SK-N-DZ (cell line): Measurements from ENCODE around the gene SELENOI.
"Not testable (repeated sequence)": the region's sequence is repeated elsewhere in the genome, so short reads cannot be mapped to it uniquely, and the experiment has no call there.

Source experiments
- DNase-seq: peaks from one replicate; pipeline ENCODE4 v3.0.0-alpha.2; 2015; ENCODE audit warnings: low spot score

The SELENOI gene

DNA sequence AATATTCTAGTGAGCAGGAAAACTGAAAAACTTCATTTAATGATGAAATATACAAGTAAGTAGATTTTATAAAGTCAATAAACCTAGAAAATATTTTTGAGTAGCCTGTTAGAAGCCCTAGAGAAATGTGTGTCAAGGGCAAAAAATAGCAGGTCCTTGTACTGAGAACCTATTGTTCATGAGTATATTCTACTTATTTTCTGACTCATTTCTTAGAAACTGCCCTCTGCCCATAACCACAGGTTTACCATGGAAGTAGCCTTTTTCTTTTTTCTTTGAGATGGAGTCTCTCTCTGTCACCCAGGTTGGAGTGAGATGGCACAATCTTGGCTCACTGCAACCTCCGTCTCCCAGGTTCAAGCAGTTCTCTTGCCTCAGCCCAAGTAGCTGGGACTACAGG is 19.4 kb upstream of the SELENOI start:
- DNase-seq, result no peak

DNA sequence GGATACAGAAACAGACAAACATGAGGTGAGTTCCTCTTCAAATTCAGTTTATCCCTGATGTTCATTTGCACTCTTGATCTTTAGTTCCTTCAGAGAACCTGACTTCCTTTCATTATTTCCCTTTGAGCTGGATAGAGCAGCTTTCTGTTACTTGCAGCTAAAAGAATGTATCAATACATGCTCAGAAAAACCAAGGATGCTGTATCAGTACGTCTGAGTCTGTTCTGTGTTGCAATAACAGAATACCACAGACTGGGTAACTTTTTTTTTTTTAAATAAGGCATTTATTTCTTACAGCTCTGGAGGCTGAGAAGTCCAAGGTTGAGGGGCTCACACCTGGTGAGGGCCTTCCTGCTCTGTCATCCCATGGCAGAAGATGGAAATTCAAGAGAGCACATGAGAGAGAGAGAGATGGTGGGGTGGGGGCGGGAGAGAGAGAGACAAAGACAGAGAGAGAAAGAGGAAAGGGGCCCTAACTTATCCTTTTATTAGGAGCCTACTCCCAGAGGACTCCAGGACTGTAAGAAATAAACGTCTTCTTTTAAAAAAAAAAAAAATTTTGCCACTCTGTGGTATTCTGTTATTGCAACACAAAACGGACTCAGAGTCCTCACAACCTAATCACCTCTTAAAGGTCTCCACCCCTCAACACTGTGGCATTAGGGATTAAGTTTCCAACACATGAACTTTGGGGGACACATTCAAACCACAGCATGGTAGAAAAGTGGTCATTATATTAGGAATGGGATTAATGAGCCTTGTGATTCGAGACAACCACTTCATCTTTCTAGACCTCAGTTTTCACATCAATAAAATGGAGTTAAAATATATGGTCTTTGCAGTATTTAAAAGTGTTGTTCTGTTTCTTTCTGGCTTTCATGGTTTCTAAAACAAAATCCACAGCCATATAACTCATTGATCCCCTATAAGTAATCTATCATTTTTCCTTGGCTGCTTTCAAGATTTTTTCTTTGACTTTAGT is 18.4 kb upstream of the SELENOI start:
- DNase-seq, result no peak

DNA sequence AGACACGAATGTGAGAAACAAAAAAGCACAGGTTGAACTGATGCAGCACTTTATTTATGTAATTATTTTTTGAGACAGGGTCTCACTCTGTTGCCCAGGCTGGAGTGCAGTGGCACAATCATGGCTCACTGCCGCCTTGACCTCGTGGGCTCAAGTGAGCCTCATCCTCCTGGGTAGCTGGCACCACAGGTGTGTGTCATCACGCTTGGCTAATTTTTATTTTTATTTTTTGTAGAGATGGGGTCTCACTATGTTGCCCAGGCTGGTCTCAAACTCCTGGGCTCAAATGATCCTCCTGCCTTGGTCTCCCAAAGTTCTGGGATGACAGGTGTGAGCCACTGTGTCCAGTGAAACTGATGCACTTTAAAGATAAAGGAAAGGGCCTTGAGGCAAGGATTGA is 16.9 kb upstream of the SELENOI start:
- not testable (repeated sequence) for DNase-seq

DNA sequence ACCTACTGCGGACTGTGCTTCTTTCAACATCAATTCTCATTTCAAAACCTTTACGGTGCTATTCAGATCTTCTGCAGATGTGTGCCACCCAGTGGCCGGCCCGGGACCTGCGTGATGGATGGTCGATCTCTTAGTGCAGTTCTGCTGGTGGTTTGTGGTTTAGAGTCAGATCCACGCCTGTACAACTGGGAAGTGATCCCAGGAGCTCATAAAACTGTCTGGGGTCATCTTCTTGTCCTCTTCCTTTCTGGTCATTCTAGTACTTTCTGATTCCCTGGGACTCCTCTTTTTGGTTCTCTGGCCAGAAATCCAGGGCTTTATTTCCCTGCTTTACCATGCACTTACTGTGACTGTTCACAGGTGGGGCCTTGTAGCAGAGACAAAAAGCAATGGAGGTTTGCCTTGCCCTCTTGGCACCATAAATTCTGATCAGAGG is 15.8 kb upstream of the SELENOI start:
- peak; percentile 64 for DNase-seq

DNA sequence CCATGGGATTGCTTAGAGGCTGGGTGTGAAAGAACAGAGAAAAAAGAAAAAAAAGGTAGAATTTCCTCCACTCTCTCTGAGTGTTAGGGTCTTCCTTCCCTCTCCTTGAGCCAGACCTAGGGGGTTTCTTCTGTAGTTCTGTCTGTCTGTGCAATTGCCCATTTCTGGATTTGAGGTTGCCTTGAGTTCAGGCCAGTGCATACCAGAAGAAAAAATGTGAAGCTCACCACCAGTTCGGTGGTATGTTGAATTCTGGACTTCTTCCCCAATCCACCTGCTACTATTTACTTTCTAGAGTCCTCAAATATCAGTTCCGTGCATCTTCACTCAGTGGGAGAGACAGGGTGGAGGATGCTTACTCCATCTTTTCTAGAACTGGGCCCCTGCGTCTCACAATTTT is 15.3 kb upstream of the SELENOI start:
- DNase-seq, result no peak

DNA sequence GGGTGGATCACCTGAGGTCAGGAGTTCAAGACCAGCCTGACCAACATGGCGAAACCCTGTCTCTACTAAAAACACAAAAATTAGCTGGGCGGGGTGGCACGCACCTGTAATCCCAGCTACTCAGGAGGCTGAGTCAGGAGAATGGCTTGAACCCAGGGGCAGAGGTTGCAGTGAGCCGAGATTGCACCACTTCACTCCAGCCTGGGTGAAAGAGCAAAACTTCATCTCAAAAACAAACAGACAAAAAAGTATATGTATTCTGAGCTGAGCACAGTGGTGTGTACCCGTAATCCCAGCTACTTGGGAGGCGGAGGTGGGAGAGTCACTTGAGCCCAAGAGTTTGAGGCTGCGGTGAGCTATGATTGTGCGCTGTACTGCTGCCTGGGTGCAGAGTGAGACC is 14.6 kb upstream of the SELENOI start:
- DNase-seq, result not testable (repeated sequence)

DNA sequence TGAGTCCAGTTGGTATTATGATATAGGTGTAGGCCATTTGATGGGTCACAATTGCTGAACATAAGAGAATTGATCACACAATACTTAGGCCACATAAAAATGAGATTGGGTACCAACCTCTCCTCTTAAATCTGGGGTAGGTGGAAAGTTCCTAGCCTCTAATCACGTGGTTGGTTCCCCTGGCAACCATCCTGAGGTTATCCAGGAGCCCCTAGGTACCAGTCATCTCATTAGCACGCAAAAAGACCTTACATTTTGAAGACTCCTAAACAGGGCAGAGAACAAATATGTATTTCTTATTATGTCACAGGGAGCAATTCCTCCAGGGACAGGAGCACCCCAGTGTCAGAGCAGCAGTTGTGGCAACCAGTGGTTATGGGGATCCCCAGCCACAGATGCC is 12.7 kb upstream of the SELENOI start:
- DNase-seq, result peak; percentile 30

DNA sequence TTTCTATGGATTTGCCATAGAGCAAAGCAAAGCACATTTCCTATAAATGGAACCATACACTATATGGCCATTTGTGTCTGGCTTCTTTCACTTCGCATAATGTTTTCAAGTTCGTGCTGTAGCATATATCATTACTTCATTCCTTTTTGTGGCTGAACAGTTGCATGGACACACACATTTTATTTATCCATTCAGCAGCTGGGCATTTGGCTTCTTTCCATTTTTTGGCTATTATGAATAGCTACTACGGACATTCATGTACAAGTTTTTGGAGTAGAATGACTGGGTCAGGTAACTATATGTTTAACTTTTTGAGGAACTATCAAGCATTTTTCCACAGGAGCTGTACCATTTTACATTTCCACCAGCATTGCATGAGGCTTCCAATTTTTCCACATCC is 10.7 kb upstream of the SELENOI start:
- no peak for DNase-seq

DNA sequence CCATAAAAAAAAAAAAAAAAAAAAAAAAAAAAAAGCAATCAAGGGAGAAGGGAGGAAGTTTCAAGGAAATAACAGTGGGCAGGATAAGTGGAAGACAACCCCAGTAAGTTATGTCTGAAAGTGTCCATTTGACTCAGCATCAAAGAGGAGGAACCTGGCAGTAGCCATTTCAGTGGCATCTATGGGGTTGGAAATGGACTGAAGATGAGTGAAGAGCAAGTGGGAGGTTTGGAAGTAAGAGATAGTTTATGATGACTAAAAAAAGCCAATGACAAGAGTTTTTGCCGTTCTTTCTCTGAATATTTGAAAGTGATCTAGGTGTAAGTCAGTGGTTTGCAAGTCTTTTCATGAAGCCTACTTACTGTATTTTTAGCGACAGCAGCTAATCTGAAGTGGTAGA is 9.2 kb upstream of the SELENOI start:
- no peak for DNase-seq

DNA sequence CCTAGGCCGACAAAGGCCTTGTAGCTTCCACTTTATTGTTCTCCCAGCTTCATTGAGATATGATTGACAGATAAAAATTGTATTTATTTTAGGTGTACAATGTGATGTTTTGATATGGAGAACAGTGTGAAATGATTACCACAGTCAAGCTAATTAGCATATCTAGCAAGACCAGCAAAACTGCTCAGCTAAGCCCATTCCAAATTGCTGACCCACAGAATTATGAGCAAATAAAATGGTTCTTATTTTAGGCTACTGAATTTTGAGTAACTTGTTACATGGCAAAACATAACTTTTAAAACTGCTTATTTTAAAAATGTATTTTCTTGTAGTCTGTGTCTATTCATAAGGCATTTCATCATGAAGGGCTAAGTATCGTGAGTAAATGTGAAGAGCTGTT is 8.6 kb upstream of the SELENOI start:
- no peak for DNase-seq

DNA sequence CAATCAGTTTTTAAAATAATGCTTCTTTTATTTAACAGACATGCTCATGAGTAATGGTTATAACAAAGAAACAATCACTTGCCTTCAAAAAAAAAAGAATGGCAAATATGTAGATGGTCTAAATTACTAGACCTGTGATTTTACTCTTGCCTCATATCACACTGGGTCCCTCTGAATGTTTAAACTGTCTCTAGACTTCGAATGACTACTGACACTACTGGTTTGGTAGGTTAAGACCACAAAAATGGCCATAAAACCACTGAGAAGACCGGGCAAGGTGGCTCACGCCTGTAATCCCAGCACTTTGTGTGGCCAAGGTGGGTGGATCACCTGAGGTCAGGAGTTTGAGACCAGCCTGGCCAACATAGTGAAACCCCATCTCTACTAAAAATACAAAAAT is 5.1 kb upstream of the SELENOI start:
- DNase-seq, result no peak

DNA sequence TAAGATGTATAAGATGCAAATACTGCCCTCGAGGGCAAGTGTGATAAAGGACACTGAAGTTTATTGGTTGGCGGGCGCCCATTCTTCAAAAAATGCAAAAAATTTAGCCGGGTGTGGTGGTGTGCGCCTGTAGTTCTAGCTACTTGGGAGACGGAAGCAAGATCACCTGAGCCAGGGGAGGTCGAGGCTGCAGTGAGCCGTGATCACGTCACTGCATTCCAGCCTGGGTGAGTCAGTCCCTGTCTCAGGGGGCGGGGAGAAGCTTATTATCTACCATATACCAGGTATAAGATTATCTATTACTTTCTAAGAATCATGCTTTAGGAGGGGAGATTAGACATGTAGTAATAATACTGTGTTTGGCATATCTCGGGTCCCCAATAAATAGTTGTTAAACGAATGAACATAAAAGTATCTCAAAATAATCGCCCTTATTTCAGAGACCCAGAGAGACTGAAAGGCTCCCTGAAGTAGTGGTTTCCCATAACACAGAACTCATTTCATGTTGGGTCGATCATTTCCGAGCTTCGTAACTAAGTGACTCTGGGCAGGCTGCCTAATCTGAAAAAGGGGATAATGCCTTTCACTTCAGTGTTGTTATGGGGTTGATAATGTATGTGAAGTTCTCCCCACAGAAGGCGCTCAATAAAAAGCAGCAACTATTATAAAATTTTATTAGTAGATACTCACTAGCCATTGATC is 1.2 kb upstream of the SELENOI start:
- DNase-seq, result no peak

DNA sequence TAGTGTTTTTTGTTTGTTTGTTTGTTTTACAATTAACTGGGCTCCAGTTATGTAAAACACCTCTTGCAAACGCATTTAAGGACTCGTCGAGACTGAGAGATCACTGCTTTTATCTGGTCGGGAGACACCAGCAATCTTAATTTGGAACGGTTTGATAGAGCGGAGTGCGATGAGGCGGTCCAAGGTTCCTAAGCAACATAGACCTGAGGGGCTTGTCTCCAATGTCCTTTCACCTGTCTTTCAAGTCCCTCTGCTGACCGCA is 729 bp upstream of the SELENOI start:
- DNase-seq, result no peak

DNA sequence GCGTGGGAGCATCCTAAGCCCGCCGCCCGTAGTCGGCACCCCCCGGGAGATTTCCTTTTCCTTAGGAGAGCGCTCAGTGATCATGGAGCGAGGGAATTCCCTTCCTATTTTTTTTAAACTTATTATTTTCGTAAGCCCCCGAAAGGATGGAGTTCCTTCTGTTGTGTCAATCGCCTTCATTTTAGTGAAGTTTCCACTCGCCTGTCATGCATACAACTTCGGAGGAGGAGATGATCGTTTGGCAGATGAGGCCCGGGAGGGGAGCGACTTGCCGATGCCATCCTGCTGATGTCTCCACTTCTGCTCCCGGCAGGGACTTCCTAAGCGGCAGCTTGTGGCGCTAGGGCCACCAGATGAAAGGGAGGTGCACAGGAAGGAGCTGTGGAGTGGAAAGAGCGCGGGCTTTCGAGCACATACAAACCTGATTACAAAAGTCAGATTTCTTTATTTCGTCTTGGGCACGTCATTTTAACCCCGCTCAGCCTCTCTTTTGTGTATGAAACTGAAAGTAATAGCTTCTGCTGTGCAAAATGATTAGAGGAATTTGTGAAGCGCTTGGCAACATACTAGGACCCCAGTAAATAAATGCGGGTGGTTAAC is 611 bp downstream of the SELENOI start, which contains the start of gene ADGRF3:
Gene ADGRF3 (minus strand): TSS at position 336 of the 600 bp plus-strand sequence. CDS start 555 bp downstream, outside the sequence.
- DNase-seq, result peak; percentile 67

DNA sequence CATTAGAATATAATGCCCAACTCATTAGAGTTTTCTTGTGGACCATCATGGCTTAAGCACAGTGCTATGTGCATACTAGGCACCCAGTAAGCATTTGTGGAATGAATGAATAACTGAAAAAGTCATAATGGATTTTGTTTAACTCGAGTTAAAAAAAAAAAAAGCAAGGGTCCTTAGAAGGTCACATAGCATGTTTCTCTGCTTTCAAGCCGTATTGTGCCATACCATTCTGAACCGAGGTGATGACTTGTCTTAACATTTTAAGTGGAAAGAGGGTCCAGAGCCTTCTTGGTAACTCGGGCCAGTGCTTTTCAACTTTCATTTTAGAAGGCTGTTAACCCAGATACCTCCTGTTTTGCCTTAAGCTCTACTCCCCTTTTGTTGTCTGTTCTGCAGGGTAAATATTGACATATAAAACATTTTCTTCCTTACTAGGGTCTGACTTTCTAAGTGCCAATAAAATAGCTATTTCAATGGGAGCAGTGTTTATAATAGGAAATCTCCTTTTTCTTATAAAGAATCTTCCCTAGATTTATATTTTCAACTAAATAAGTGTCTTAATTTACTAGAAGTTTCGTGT is 1.4 kb downstream of the SELENOI start:
- DNase-seq, result no peak

DNA sequence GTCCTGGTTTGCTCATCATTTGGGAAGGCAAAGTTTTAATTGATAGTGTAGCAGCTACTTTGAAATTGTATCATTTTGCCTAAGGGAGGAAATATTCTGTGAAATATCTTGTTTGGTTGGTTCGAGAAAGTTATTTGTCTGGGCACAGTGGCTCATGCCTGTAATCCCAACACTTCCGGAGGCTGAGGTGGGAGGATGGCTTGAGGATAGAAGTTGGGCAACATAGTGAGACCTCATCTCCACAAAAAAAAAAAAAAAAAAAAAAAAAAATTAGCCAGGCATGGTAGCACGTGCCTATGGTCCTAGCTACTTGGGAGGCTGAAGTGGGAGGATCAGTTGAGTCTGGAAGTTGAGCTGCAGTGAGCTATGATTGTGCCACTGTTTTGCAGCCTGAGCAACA is 3.7 kb downstream of the SELENOI start:
- DNase-seq, result no peak

DNA sequence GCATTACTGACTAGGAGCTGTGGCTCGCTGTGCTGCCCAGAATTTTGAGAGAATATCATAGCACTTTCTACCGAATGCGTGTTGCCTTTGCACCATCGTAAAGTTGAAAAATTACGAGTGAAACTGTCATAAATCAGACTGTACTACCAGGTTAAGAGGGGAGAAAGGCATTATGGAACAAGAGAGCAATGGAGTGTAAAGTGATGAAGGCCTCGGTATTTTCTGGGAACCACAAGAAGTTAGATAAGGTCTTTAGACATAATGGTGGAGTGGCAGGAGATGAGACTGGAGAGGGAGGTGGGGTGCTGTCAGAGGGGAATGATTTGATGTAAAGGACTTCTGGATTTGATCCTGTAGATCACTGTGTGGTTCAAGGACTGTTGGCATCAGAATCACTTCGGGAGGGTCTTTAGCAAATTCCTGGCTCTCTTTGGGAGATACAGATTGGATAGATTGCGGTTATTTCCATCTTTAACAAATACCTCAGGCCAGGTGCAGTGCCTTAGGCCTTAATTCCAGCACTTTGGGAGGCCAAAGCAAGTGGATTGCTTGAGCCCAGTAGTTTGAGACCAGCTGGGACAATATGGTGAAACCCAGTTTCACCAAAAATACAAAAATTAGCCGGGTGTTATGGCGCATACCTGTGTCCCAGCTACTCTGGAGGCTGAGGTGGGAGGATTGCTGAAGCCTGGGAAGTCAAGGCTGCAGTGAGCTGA is 5.6 kb downstream of the SELENOI start:
- DNase-seq, result no peak

DNA sequence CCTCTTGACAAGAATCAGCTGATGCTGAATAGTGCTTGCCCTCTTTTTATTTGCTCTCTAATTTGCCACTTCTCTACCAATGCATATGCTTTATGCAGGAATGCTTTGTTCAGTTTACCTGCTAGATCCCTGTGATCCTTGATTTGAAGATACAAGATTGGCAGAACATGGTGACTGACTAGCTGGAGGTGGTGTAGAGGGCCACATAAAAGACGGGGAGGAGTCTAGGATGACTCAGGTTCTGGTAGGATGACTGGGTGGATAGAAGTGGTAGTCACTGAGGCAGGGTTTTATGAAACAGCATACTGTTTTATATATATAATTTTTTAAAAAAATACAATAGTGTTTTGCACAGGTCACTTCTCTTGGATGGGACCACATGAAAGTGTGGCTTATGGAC is 6.9 kb downstream of the SELENOI start:
- no peak for DNase-seq

DNA sequence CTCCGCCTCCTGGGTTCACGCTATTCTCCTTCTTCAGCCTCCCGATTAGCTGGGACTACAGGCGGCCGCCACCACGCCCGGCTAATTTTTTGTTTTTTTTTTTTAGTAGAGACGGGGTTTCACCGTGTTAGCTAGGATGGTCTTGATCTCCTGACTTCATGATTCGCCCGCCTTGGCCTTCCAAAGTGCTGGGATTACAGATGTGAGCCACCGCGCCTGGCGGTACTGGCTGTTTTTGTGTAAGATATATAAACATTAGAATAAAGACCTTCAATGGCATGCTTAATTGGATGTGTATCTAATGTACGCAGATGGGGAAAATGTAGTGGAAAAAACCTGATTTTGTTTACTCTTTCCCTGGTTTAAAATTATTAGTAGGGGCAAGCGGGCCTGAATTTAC is 8.5 kb downstream of the SELENOI start:
- not testable (repeated sequence) for DNase-seq

DNA sequence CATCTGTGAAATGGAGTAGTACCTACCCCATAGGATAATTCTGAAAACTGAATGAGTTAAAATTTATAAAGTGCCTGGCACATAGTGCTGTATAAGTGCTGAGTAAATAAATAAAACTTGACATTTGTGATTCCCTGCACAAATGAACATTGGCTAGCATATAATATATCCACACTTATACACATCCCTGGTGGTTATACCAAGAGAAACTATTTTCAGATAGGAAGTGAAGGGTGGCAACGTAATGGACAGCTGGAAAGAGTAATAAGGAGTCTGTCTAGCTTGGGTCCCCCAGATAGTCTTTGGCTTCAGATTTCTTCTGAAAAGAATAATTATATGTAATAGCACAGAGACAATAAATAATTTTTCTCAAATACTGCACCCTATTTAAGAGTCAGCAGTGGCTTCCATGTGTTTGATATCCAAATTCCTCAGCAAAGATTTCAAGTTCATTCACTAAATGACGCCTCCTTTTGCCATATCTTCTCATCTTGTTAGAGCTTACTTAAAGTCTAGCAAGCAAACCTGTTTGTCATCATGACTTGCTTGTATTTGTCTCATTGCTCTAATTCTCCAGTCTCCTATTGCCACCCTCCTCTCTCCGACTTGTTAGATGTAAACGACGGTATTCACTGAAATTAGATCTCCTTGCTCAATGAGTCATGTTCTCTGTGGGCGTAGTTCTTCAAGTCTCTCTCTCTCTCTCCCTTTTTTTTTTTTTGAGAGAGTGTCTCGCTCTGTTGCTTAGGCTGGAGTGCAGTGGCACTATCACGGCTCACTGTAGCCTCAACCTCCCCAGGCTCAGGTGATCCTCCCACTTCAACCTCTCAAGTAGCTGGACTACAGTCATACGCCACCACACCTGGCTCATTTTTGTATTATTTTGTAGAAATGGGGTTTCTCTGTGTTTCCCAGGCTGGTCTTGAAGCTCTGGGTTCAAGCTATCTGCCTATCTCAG is 9.4 kb downstream of the SELENOI start:
- DNase-seq, result no peak
